K562 (cell line): ENCODE results near the gene CARD8. TPM values are rescaled to one million over a fixed set of nuclear protein-coding genes. Genes with fewer than 3 reads are reported as not detected.

Experiments used
- ATAC-seq: fragments of 200-7000 bp; cut with Tn5 transposase; 3 replicates; pipeline ENCODE4 v1.9.1; 2020; ENCODE audit warnings: moderate library complexity
- BruUV-seq: library from RNA; stranded (reverse); fragments of 400-500 nt; replicated peaks from 2 replicates; lab custom pipeline; 2021; lab: Mats Ljungman, UMichigan
- CTCF ChIA-PET: fragments of 300-600 bp; formaldehyde crosslinking; extraction: SDS; loops from one replicate; lab custom pipeline; 2021; ENCODE audit warnings: low intra/inter-chr PET ratio; lab: Yijun Ruan, JAX
- POLR2A ChIA-PET: fragments of 300-600, 350-650 bp; sonication (Branson Sonifier 250); formaldehyde crosslinking; extraction: SDS; loops from one replicate; lab custom pipeline; 2021; ENCODE audit warnings: antibody characterized with exemption, inconsistent platforms; lab: Yijun Ruan, JAX
- DNase-seq, 4 experiments: peaks; one replicate each; pipeline versions ENCODE4 v3.0.0 to v3.0.0-alpha.2; 2011 to 2018; ENCODE audit warnings: low spot score in 3 of 4, mixed read lengths in 3 of 4; ENCODE audit errors: extremely low read depth in 1 of 4
- FAIRE-seq: peaks from 2 replicates; lab custom pipeline; 2011; peaks lifted over from hg19 to GRCh38; lab: Jason Lieb, UNC
- H2AFZ ChIP-seq: 2 replicates; pipeline ENCODE4 v1.6.0; 2011; ENCODE audit warnings: low read depth, low read length, control low read depth, inconsistent platforms
- H3K27ac ChIP-seq: fragments of 200-600 bp; 3 replicates; pipeline ENCODE4 v1.8.0; 2011; ENCODE audit warnings: low read depth, mild to moderate bottlenecking, control low read depth, inconsistent platforms, low read length, moderate library complexity, mixed read lengths; ENCODE audit errors: extremely low read depth
- H3K27me3 ChIP-seq, 2 experiments: fragments of 300-600 bp in 1 of 2; 2 replicates in 1 of 2; 3 replicates in 1 of 2; pipeline versions ENCODE4 v1.6.0 to v1.8.0; 2011; ENCODE audit warnings: inconsistent platforms in 2 of 2, low read length in 2 of 2, mild to moderate bottlenecking in 1 of 2, mixed read lengths in 1 of 2, moderate library complexity in 1 of 2; ENCODE audit not compliant: control insufficient read depth in 2 of 2, insufficient read depth in 2 of 2
- H3K36me3 ChIP-seq: fragments of 300-600 bp; 3 replicates; pipeline ENCODE4 v1.8.0; 2011; ENCODE audit warnings: mild to moderate bottlenecking, low read length, inconsistent platforms; ENCODE audit not compliant: control insufficient read depth, insufficient read depth
- H3K4me1 ChIP-seq, 2 experiments: fragments of 200-600 bp in 1 of 2; replicated peaks in 1 of 2; 2 replicates in 1 of 2; 3 replicates in 1 of 2; pipeline versions ENCODE4 v1.5.1 to v1.8.0; 2011; ENCODE audit warnings: inconsistent platforms in 2 of 2, low read length in 2 of 2, mild to moderate bottlenecking in 1 of 2, mixed read lengths in 1 of 2, moderate library complexity in 1 of 2; ENCODE audit not compliant: control insufficient read depth in 2 of 2, insufficient read depth in 2 of 2
- H3K4me2 ChIP-seq: 2 replicates; pipeline ENCODE4 v1.6.1; 2011; ENCODE audit warnings: low read length, control low read depth, inconsistent platforms, mixed read lengths; ENCODE audit not compliant: insufficient read depth
- H3K4me3 ChIP-seq: fragments of 200-600 bp; sonication (generic), shearing (Covaris generic); 2 replicates; pipeline ENCODE4 v1.5.1; 2016; ENCODE audit warnings: control low read depth, inconsistent platforms
- H3K79me2 ChIP-seq: fragments of 200-600 bp; 3 replicates; pipeline ENCODE4 v1.8.0; 2011; ENCODE audit warnings: low read length, inconsistent platforms; ENCODE audit not compliant: control insufficient read depth, insufficient read depth
- H3K9ac ChIP-seq, 2 experiments: 2 replicates each; pipeline versions ENCODE4 v1.6.0 to v1.6.1; 2011; ENCODE audit warnings: low read depth in 2 of 2, low read length in 2 of 2, control low read depth in 1 of 2, inconsistent platforms in 1 of 2, mild to moderate bottlenecking in 1 of 2, mixed read lengths in 1 of 2; ENCODE audit not compliant: insufficient read depth in 1 of 2
- H3K9me1 ChIP-seq: one replicate; pipeline ENCODE4 v1.6.0; 2011; ENCODE audit warnings: inconsistent platforms, mild to moderate bottlenecking, low read length, moderate library complexity; ENCODE audit not compliant: control insufficient read depth, insufficient read depth
- H3K9me3 ChIP-seq: replicated peaks from 2 replicates; pipeline ENCODE4 v1.5.1; 2011; ENCODE audit warnings: low read depth, low read length, inconsistent platforms; ENCODE audit not compliant: control insufficient read depth, insufficient read depth
- H4K20me1 ChIP-seq: replicated peaks from 2 replicates; pipeline ENCODE4 v1.6.1; 2011; ENCODE audit warnings: low read length, inconsistent platforms, mixed read lengths; ENCODE audit not compliant: control insufficient read depth, insufficient read depth
- SOX6 ChIP-seq: fragments of 450-650 bp; IDR thresholded peaks from 2 replicates; pipeline ENCODE4 v1.6.1; 2014; ENCODE audit warnings: mild to moderate bottlenecking
- ZBTB11 ChIP-seq, 3 experiments: fragments of 200-800 bp in 1 of 3; fragments of 250-450 bp in 1 of 3; fragments of 450-650 bp in 1 of 3; sonication (Bioruptor Pico) in 1 of 3; sonication (Bioruptor generic) in 1 of 3; formaldehyde crosslinking in 1 of 3; IDR thresholded peaks; 2 replicates each; pipeline versions ENCODE4 v1.6.1 to v1.8.0; 2016 to 2022; ENCODE audit warnings: mild to moderate bottlenecking in 2 of 3, missing genetic modification characterization in 2 of 3, missing compliant biosample characterization in 1 of 3, moderate library complexity in 1 of 3
- WGBS: fragments of 100-300 bp; shearing (Covaris generic); methylation state at CpG from one replicate; pipeline ENCODE4 v1.1.6; 2016; ENCODE audit warnings: low coverage, mixed read lengths; ENCODE audit not compliant: insufficient coverage; ENCODE audit errors: missing lambda C conversion rate; 5-methylcytosine and 5-hydroxymethylcytosine counted together
- in situ Hi-C: fragments of 300-500 bp; cut with MboI; formaldehyde crosslinking; loops from 4 replicates; pipeline ENCODE4 v1.15.0; 2018; ENCODE audit warnings: inconsistent platforms, mixed read lengths
- intact Hi-C: fragments of 100-400 bp; cut with micrococcal nuclease; formaldehyde crosslinking; loops from 2 replicates; pipeline ENCODE4 v1.14.2; 2022
- polyA plus RNA-seq, 8 experiments: library from polyadenylated mRNA; depleted of rRNA in 4 of 8; stranded (reverse) in 5 of 8; unstranded in 3 of 8; fragments of >200 nt; fragmentation: Nextera tagmentation in 2 of 8; fragmentation: Illumina TruSeq in 1 of 8; extraction: Ambion mirVana in 2 of 8; extraction: Trizol in 1 of 8; gene quantifications; 2 replicates each; pipeline versions ENCODE4 v1.2.1 to v1.2.3, GENCODE V29; 2011 to 2014; ENCODE audit warnings: inconsistent platforms in 1 of 8, missing spikeins in 1 of 8
- total RNA-seq, 7 experiments: library from RNA; depleted of rRNA in 6 of 7; stranded (reverse); fragments of >200 nt in 6 of 7; fragmentation: Illumina TruSeq in 2 of 7; extraction: Trizol in 2 of 7; gene quantifications; 2 replicates each; pipeline versions ENCODE4 v1.2.1 to v1.2.3, GENCODE V29; 2011 to 2021; ENCODE audit warnings: low replicate concordance in 1 of 7

The CARD8 gene
- total and polyA plus RNA-seq, 9 of the 15 experiments (the other 6 are each of a cell fraction or from before 2014, with no cell fraction given) = 11.5 to 26.4 (median 20.8) TPM

- no peak overlapping the region for H3K9ac ChIP-seq
- no peaks in the 10 kb centered on the region for H4K20me1 ChIP-seq
- POLR2A ChIA-PET = no interaction called here
- H3K4me2 ChIP-seq = no peak overlapping the region
- no peaks in the 10 kb centered on the region for H3K36me3 ChIP-seq
- intact Hi-C loops = no loop called here
- 86% methylated on average over 5 of the region's 5 CpGs for WGBS
- no peaks in the 10 kb centered on the region for H3K27me3 ChIP-seq
- in situ Hi-C loops = no loop called here
- no peak overlapping the region for H2AFZ ChIP-seq
- no peaks in the 10 kb centered on the region for H3K9me3 ChIP-seq
- CTCF ChIA-PET = no interaction called here
- no peak for DNase-seq
- no peak for ATAC-seq
- no peak overlapping the region for H3K27ac ChIP-seq
- no peaks in the 10 kb centered on the region for H3K79me2 ChIP-seq
- FAIRE-seq = no peak
- H3K4me1 ChIP-seq = no peaks in the 10 kb centered on the region; a peak in 1 of 5 replicates
- TF ChIP-seq SOX6 = no peak
- TF ChIP-seq ZBTB11 (CRISPR knock-in tag; IDR thresholded peaks at IDR 0.05) = peak in 1 of 3 experiments; percentile 83; a peak in 2 of 6 replicates
- TF ChIP-seq, all 486 proteins: peak for 1
- no peaks in the 10 kb centered on the region for H3K9me1 ChIP-seq
- no peak overlapping the region for H3K4me3 ChIP-seq
- BruUV-seq = no TSS peak
Measured at GRCh38 chr19:48221628-48222027, 34.1 kb downstream of the CARD8 start.
